ENCODE results near the gene SBK1. TPM values are rescaled to one million over a fixed set of nuclear protein-coding genes. Genes with fewer than 3 reads are reported as not detected.

SBK1 gene
- total and polyA plus RNA-seq, 2 of the 4 experiments (the other 2 are of a cell fraction), result under 0.01 to 0.05 TPM

DNA sequence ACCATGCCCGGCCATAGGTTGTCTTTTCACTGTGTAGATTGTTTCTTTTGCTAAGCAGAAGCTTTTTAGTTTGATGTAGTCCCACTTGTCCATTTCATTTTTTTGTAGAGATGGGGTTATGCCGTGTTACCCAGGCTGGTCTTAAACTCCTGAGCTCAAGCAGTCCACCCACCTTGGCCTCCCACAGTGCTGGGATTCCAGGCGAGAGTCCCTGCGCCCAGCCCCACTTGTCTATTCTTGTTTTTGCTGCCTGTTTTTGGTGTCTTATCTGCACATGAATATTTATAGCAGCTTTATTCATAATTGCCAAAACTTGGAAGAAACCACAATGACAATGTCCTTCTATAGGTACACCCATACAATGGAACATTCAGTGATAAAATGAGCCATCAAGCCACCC lies 18.8 kb upstream of the SBK1 start:
- Histone ChIP-seq H2BK15ac (ENCODE audit: low read depth, low read length) (no peak overlapping the region), H3K4ac (ENCODE audit: low read depth, low read length) (no peak overlapping the region), H3K14ac (replicated peaks; ENCODE audit: low read depth, low read length) (no peak overlapping the region), H3K9me3 (ENCODE audit: control insufficient read depth, insufficient read depth, low read length) (no peaks in the 10 kb centered on the region), H4K8ac (ENCODE audit: low read depth in 2 of 2, low read length in 2 of 2) (no peak overlapping the region), H3K23ac (ENCODE audit: low read depth, low read length) (no peak overlapping the region), H4K20me1 (ENCODE audit: insufficient read depth, low read length) (no peaks in the 10 kb centered on the region), H4K91ac (ENCODE audit: insufficient read depth, low read depth, low read length) (no peak overlapping the region), H3K56ac (ENCODE audit: extremely low read depth, insufficient read depth, low read length) (no peak overlapping the region), H4K5ac (ENCODE audit: low read depth, low read length) (no peak overlapping the region), H3K27ac (ENCODE audit: insufficient read depth, low read length) (no peak overlapping the region), H2BK20ac (ENCODE audit: low read depth, low read length) (no peak overlapping the region), H2BK5ac (ENCODE audit: low read depth, low read length, poor library complexity, severe bottlenecking) (no peak overlapping the region), H3K9ac (ENCODE audit: low read depth, low read length) (no peak overlapping the region), H3K27me3 (ENCODE audit: control insufficient read depth, insufficient read depth, low read length) (peaks cover 23% of the 10 kb centered on the region; the same call in 1 of the 2 replicates), H3K4me1 (ENCODE audit: control insufficient read depth, insufficient read depth, low read length) (no peaks in the 10 kb centered on the region), H2AK9ac (replicated peaks; ENCODE audit: low read depth, low read length, poor library complexity) (no peak overlapping the region), H3K18ac (ENCODE audit: low read depth, low read length) (no peak overlapping the region), H2AFZ (replicated peaks; ENCODE audit: low read length, poor library complexity) (no peak overlapping the region), H3K79me1 (ENCODE audit: low read depth in 1 of 2, low read length in 2 of 2) (no peaks in the 10 kb centered on the region), H2BK120ac (ENCODE audit: low read depth, low read length) (no peak overlapping the region), H3K4me2 (ENCODE audit: low read depth, low read length) (no peak overlapping the region), H3K4me3 (ENCODE audit: insufficient read depth, low read depth, low read length) (no peak overlapping the region), H2AK5ac (ENCODE audit: low read depth, low read length) (no peak overlapping the region), H3K9me1 (ENCODE audit: insufficient read depth, low read length) (no peaks in the 10 kb centered on the region), H3K36me3 (ENCODE audit: control insufficient read depth, insufficient read depth, low read length) (no peaks in the 10 kb centered on the region)
- TF ChIP-seq FOS (IDR thresholded peaks at IDR 0.05; ENCODE audit: low read depth, low read length) (no peak), RFX5 (IDR thresholded peaks at IDR 0.05; ENCODE audit: low read depth, low read length) (no peak), CHD1 (IDR thresholded peaks at IDR 0.05; ENCODE audit: low read depth, low read length) (no peak), POLR2A (IDR thresholded peaks at IDR 0.05; ENCODE audit: low read depth, low read length) (no peak), USF2 (IDR thresholded peaks at IDR 0.05; ENCODE audit: low read depth, low read length) (no peak), RCOR1 (IDR thresholded peaks at IDR 0.05; ENCODE audit: insufficient replicate concordance, low read length) (no peak), RAD21 (IDR thresholded peaks at IDR 0.05; ENCODE audit: low read length) (no peak), MXI1 (IDR thresholded peaks at IDR 0.05; ENCODE audit: borderline replicate concordance, low read depth, low read length) (no peak), MAZ (IDR thresholded peaks at IDR 0.05; ENCODE audit: borderline replicate concordance, low read depth, low read length) (no peak)
- TF ChIP-seq, protein P1, sequence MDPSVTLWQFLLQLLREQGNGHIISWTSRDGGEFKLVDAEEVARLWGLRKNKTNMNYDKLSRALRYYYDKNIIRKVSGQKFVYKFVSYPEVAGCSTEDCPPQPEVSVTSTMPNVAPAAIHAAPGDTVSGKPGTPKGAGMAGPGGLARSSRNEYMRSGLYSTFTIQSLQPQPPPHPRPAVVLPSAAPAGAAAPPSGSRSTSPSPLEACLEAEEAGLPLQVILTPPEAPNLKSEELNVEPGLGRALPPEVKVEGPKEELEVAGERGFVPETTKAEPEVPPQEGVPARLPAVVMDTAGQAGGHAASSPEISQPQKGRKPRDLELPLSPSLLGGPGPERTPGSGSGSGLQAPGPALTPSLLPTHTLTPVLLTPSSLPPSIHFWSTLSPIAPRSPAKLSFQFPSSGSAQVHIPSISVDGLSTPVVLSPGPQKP (IDR thresholded peaks at IDR 0.05; ENCODE audit: borderline replicate concordance, low read depth, low read length), result no peak
- TF ChIP-seq, protein P2, sequence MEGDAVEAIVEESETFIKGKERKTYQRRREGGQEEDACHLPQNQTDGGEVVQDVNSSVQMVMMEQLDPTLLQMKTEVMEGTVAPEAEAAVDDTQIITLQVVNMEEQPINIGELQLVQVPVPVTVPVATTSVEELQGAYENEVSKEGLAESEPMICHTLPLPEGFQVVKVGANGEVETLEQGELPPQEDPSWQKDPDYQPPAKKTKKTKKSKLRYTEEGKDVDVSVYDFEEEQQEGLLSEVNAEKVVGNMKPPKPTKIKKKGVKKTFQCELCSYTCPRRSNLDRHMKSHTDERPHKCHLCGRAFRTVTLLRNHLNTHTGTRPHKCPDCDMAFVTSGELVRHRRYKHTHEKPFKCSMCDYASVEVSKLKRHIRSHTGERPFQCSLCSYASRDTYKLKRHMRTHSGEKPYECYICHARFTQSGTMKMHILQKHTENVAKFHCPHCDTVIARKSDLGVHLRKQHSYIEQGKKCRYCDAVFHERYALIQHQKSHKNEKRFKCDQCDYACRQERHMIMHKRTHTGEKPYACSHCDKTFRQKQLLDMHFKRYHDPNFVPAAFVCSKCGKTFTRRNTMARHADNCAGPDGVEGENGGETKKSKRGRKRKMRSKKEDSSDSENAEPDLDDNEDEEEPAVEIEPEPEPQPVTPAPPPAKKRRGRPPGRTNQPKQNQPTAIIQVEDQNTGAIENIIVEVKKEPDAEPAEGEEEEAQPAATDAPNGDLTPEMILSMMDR (conservative IDR thresholded peaks at IDR 0.05; ENCODE audit: low read depth, low read length), result no peak
- dilution Hi-C loops (cut with HindIII; ENCODE audit: low sequenced_read_pairs, unreplicated experiment) (no loop called here), in situ Hi-C loops (cut with MboI; ENCODE audit: low sequenced_read_pairs) (loop anchor here (10.0 kb wide), 2 partner anchors 61 to 341 kb away; partner anchors contain the start of gene SULT1A1), intact Hi-C loops (cut with micrococcal nuclease) (loop anchor here (2.0 kb wide), 1 partner anchor 273 kb away; no protein-coding TSS in a partner anchor)
- ChIA-PET POLR2A (ENCODE audit: unreplicated experiment) (interaction anchor here (0.6 kb wide), 1 partner anchor 78 kb away, joined by 3 read pairs; no protein-coding TSS in a partner anchor), CTCF (no interaction called here)
- 67% methylated on average over 1 of the region's 4 CpGs; no CpG with 5 or more reads in 1 of the 2 experiments for whole genome bisulfite sequencing, 2 experiments (ENCODE audit: extremely low coverage in 2 of 2, insufficient read length in 1 of 2)
- no TSS peak for BruUV-seq (replicated peaks)
- no peak for DNase-seq
- ATAC-seq (ENCODE audit: low read depth), result no peak

All from IMR-90 (cell line).